ENCODE measurements around the gene RNF175. TPM values are rescaled to one million over a fixed set of nuclear protein-coding genes. Genes with fewer than 3 reads are reported as not detected.

RNF175 gene
- total RNA-seq, 4 donors from 2014 or later = 0.96 TPM; not detected in 3

DNA sequence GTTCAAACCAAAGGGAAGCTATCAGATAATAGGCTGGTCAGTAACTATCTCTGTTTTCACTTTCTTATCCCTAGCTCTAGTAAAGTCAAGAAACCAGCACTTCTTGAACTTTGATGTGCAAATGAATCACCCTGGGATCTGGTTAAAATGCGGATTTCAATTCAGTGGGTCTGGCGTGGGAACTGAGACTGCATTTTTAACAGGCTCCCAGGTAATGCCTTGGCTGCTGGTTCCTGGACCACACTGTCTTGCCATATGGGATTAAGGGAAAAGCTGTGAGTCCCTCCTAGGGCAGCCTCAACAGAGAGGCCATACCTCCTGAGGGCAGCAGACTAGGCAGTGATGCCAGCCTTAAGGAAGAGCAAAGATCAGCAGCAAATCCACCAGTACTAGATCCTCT, 1.7 kb downstream of the RNF175 start:
- peaks cover 0 to 8% (median 2%) of the 10 kb centered on the region in 4 donors for H3K4me1 ChIP-seq
- no peak overlapping the region for H3K4me3 ChIP-seq
- intact Hi-C loops (cut with DNase I; ENCODE audit: low total_unique reads) = loop anchor here (10.0 kb wide), 1 partner anchor 413 kb away; the partner anchor contains the start of gene MND1
- DNase-seq = no peak
- TF ChIP-seq, protein P1, sequence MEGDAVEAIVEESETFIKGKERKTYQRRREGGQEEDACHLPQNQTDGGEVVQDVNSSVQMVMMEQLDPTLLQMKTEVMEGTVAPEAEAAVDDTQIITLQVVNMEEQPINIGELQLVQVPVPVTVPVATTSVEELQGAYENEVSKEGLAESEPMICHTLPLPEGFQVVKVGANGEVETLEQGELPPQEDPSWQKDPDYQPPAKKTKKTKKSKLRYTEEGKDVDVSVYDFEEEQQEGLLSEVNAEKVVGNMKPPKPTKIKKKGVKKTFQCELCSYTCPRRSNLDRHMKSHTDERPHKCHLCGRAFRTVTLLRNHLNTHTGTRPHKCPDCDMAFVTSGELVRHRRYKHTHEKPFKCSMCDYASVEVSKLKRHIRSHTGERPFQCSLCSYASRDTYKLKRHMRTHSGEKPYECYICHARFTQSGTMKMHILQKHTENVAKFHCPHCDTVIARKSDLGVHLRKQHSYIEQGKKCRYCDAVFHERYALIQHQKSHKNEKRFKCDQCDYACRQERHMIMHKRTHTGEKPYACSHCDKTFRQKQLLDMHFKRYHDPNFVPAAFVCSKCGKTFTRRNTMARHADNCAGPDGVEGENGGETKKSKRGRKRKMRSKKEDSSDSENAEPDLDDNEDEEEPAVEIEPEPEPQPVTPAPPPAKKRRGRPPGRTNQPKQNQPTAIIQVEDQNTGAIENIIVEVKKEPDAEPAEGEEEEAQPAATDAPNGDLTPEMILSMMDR (IDR thresholded peaks at IDR 0.05) = no peak
- no peak for TF ChIP-seq EP300 (IDR thresholded peaks at IDR 0.05; ENCODE audit: low read depth)
- no peak overlapping the region for H3K27ac ChIP-seq
- in situ Hi-C loops (cut with MboI; ENCODE audit: low pct_ligation_motif_present in 1 of 4, low pct_unique_long_range_greater_than_20kb in 1 of 4, low sequenced_read_pairs in 3 of 4) = loop anchor here in 1 of 4 donors (10.0 kb wide), 1 partner anchor 123 kb away; no protein-coding TSS in a partner anchor
- no peaks in the 10 kb centered on the region for H3K36me3 ChIP-seq
- H3K9me3 ChIP-seq = no peaks in the 10 kb centered on the region
- peaks cover 39% of the 10 kb centered on the region for H3K27me3 ChIP-seq
- 78 to 100% methylated on average over 1 to 2 of the region's 2 CpGs for WGBS, 2 donors (ENCODE audit: low coverage in 1 of 2)

DNA sequence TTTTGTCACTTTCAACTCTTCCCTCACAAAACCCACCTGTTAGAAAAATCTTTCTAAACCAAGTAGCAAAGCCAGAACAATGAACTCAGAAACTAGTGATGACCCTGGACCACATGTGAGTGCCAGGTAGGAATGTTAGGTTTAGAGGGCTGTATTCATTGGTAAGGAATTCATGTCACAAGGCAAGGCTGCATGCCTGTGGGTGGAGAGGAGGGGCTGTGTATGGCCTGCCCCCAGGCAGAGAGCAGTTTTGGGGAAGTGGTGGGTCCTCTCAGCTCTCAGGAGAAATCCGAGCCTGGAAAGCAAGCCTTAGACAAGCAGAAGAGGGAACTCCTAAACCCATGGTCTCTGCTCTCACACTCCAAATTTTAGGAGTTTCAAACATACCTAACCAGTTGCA, 2.4 kb downstream of the RNF175 start:
- in situ Hi-C loops (cut with MboI; ENCODE audit: low pct_ligation_motif_present in 1 of 4, low pct_unique_long_range_greater_than_20kb in 1 of 4, low sequenced_read_pairs in 3 of 4) (loop anchor here in 1 of 4 donors (10.0 kb wide), 1 partner anchor 123 kb away; no protein-coding TSS in a partner anchor), intact Hi-C loops (cut with DNase I; ENCODE audit: low total_unique reads) (loop anchor here (10.0 kb wide), 1 partner anchor 413 kb away; the partner anchor contains the start of gene MND1)
- Histone ChIP-seq H3K27me3 (peaks cover 39% of the 10 kb centered on the region), H3K36me3 (no peaks in the 10 kb centered on the region), H3K9me3 (no peaks in the 10 kb centered on the region), H3K4me3 (no peak overlapping the region), H3K4me1 (peaks cover 0 to 8% (median 2%) of the 10 kb centered on the region in 4 donors), H3K27ac (no peak overlapping the region)
- WGBS, 2 donors (ENCODE audit: low coverage in 1 of 2) = 83% methylated on average over 1 of the region's 1 CpG; no CpG with 5 or more reads in 1 of the 2 donors
- no peak for DNase-seq
- TF ChIP-seq POLR2AphosphoS5 (IDR thresholded peaks at IDR 0.05) (no peak), POLR2A (IDR thresholded peaks at IDR 0.05) (no peak), EP300 (IDR thresholded peaks at IDR 0.05; ENCODE audit: low read depth) (no peak)
- TF ChIP-seq, protein P1 (IDR thresholded peaks at IDR 0.05) = no peak

DNA sequence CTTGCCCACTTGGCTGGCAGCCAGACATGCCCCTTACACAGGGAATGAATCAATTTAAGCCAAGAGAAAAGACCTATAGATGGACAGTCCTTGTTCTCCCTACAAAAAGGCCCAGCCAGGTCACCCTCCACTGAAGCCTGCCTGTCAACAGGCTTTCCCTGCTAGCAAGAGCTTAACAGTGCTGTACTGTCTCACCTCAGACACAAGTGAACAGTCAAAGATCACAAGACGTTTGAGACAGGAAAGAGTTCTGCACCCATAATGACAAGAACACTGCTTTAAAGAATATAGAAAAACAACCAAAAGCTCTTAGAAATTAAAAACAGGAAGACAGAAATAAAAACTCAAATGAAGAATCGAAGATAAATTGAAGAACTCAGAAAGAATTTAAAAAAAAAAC, 4.6 kb downstream of the RNF175 start:
- H3K27ac ChIP-seq = no peak overlapping the region
- DNase-seq = no peak
- intact Hi-C loops (cut with DNase I; ENCODE audit: low total_unique reads) = loop anchor here (10.0 kb wide), 1 partner anchor 410 kb away; the partner anchor contains the start of gene MND1
- H3K4me1 ChIP-seq = peaks cover 0 to 8% (median 2%) of the 10 kb centered on the region in 4 donors
- peaks cover 32% of the 10 kb centered on the region for H3K27me3 ChIP-seq
- no peaks in the 10 kb centered on the region for H3K36me3 ChIP-seq
- H3K9me3 ChIP-seq = no peaks in the 10 kb centered on the region
- in situ Hi-C loops (cut with MboI; ENCODE audit: low pct_ligation_motif_present in 1 of 4, low pct_unique_long_range_greater_than_20kb in 1 of 4, low sequenced_read_pairs in 3 of 4) = loop anchor here in 1 of 4 donors (10.0 kb wide), 1 partner anchor 120 kb away; no protein-coding TSS in a partner anchor
- WGBS, 2 donors (ENCODE audit: low coverage in 1 of 2) = 68 to 82% methylated on average over 2 of the region's 2 CpGs
- TF ChIP-seq POLR2A (IDR thresholded peaks at IDR 0.05) (no peak), POLR2AphosphoS5 (IDR thresholded peaks at IDR 0.05) (no peak), EP300 (IDR thresholded peaks at IDR 0.05; ENCODE audit: low read depth) (no peak)
- TF ChIP-seq, protein P1 (IDR thresholded peaks at IDR 0.05) = no peak
- no peak overlapping the region for H3K4me3 ChIP-seq

DNA sequence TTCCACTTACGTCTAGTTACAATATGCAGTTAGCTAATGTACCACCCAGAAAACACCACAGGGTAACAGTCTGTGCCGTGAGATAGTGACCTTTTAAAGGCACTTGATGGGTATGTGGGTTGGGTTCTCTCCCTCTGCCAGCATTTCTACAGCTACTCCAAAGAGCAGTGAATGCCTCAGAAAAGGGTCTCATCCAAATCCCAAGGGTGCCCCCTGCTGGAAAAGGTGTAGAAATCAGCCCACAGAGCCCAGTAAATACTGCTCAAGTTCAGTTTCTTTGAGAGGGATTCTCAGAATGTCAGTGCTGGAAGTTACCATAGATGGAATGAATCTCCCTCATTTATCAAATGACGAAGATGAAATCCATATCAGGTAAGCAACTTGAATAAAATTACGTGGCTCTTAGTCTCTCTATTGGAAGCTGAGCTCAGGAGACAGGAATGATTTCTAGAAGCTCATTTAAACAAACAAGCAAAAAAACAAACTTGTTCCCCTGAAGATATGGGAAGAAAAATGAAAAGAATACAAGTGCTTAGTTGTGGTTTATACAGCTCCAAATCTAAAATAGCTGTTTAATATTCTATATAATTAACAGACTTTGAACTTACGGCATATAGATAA, 9.5 kb downstream of the RNF175 start:
- peak; percentile 43 for DNase-seq
- intact Hi-C loops (cut with DNase I; ENCODE audit: low total_unique reads) (loop anchor here (10.0 kb wide), 1 partner anchor 406 kb away; the partner anchor contains the start of gene MND1), in situ Hi-C loops (cut with MboI; ENCODE audit: low pct_ligation_motif_present in 1 of 4, low pct_unique_long_range_greater_than_20kb in 1 of 4, low sequenced_read_pairs in 3 of 4) (loop anchor here in 1 of 4 donors (10.0 kb wide), 1 partner anchor 116 kb away; no protein-coding TSS in a partner anchor)
- H3K9me3 ChIP-seq = no peaks in the 10 kb centered on the region
- no peaks in the 10 kb centered on the region for H3K4me1 ChIP-seq
- H3K4me3 ChIP-seq = no peak overlapping the region
- no peak overlapping the region for H3K27ac ChIP-seq
- WGBS, 2 donors (ENCODE audit: low coverage in 1 of 2) = 36 to 45% methylated on average over 4 to 5 of the region's 5 CpGs
- H3K27me3 ChIP-seq = peaks cover 3% of the 10 kb centered on the region
- no peaks in the 10 kb centered on the region for H3K36me3 ChIP-seq
- TF ChIP-seq EP300 (IDR thresholded peaks at IDR 0.05; ENCODE audit: low read depth) = no peak
- TF ChIP-seq, protein P1 (IDR thresholded peaks at IDR 0.05) = peak; percentile 35 to 52 (median 49)

All from transverse colon (tissue), 4 donors.